Panc1 (cell line): Measurements from ENCODE around the gene RPL37A. TPM values are rescaled to one million over a fixed set of nuclear protein-coding genes. Genes with fewer than 3 reads are reported as not detected.

ENCODE experiments used
- ATAC-seq: fragments of 200-7000 bp; cut with Tn5 transposase; 2 replicates; pipeline ENCODE4 v1.9.1; 2020; ENCODE audit warnings: mild to moderate bottlenecking, moderate library complexity
- BruUV-seq: library from RNA; stranded (reverse); fragments of 400-500 nt; replicated peaks from 2 replicates; lab custom pipeline; 2021; lab: Mats Ljungman, UMichigan
- CTCF ChIA-PET: fragments of 300-600 bp; sonication (Branson Sonifier 250); formaldehyde crosslinking; loops from one replicate; lab custom pipeline; 2022; ENCODE audit warnings: antibody characterized with exemption; lab: Charles Lee
- POLR2A ChIA-PET: fragments of 300-600 bp; sonication (Branson Sonifier 250); formaldehyde crosslinking; loops from one replicate; lab custom pipeline; 2022; ENCODE audit warnings: antibody characterized with exemption; lab: Charles Lee
- DNase-seq: peaks from one replicate; pipeline ENCODE4 v3.0.0-alpha.2; 2010; ENCODE audit warnings: low read depth, low spot score
- H3K27ac ChIP-seq: 2 replicates; pipeline ENCODE4 v1.5.1; 2011; ENCODE audit warnings: mild to moderate bottlenecking, low read length, inconsistent platforms
- H3K27me3 ChIP-seq: fragments of 200-500 bp; sonication (Bioruptor generic); 2 replicates; pipeline ENCODE4 v1.6.0; 2014; ENCODE audit warnings: low read length, inconsistent platforms; ENCODE audit not compliant: control insufficient read depth, insufficient read depth
- H3K36me3 ChIP-seq: fragments of 200-500 bp; sonication (Bioruptor generic); 2 replicates; pipeline ENCODE4 v1.5.1; 2014; ENCODE audit warnings: inconsistent platforms, mild to moderate bottlenecking, low read length, moderate library complexity; ENCODE audit not compliant: control insufficient read depth, insufficient read depth
- H3K4me1 ChIP-seq: 2 replicates; pipeline ENCODE4 v1.5.1; 2011; ENCODE audit warnings: inconsistent platforms, mild to moderate bottlenecking, low read length, moderate library complexity; ENCODE audit not compliant: control insufficient read depth, insufficient read depth
- H3K4me3 ChIP-seq, 2 experiments: 2 replicates each; pipeline ENCODE4 v1.5.1; 2011 to 2012; ENCODE audit warnings: low read depth in 2 of 2, low read length in 2 of 2, mild to moderate bottlenecking in 2 of 2, inconsistent platforms in 1 of 2, moderate library complexity in 1 of 2
- H3K9me3 ChIP-seq: fragments of 200-500 bp; sonication (Bioruptor generic); 2 replicates; pipeline ENCODE4 v1.5.1; 2014; ENCODE audit warnings: low read depth, mild to moderate bottlenecking, inconsistent platforms, low read length, moderate library complexity; ENCODE audit not compliant: control insufficient read depth, insufficient read depth
- CTCF ChIP-seq: fragments of 450-650 bp; IDR thresholded peaks from 2 replicates; pipeline ENCODE4 v1.5.1; 2017; ENCODE audit warnings: mild to moderate bottlenecking
- POLR2AphosphoS5 ChIP-seq: IDR thresholded peaks from 2 replicates; pipeline ENCODE4 v1.6.1; 2012; ENCODE audit warnings: mild to moderate bottlenecking, low read depth, low read length, moderate library complexity
- REST ChIP-seq, 2 experiments: IDR thresholded peaks; 2 replicates each; pipeline ENCODE4 v1.6.1; 2011 to 2012; ENCODE audit warnings: low read depth in 2 of 2, control low read depth in 1 of 2, low read length in 1 of 2, mild to moderate bottlenecking in 1 of 2, moderate library complexity in 1 of 2; ENCODE audit not compliant: insufficient read depth in 1 of 2
- SIN3A ChIP-seq: IDR thresholded peaks from 2 replicates; pipeline ENCODE4 v1.6.1; 2012; ENCODE audit warnings: low read depth, mild to moderate bottlenecking, low read length, moderate library complexity, borderline replicate concordance; ENCODE audit not compliant: insufficient read depth
- TCF7L2 ChIP-seq: IDR thresholded peaks from 2 replicates; pipeline ENCODE4 v1.6.1; 2011; ENCODE audit warnings: mild to moderate bottlenecking, low read depth, low read length, inconsistent platforms
- in situ Hi-C: cut with HindIII; loops from 2 replicates; pipeline ENCODE4 v1.10.0; 2016; ENCODE audit warnings: low sequenced_read_pairs, low pct_unique_long_range_greater_than_20kb
- intact Hi-C: fragments of 100-400 bp; cut with micrococcal nuclease; formaldehyde crosslinking; loops from one replicate; pipeline ENCODE4 v1.10.0; 2022; ENCODE audit not compliant: unreplicated experiment
- total RNA-seq: library from RNA; stranded (reverse); gene quantifications from one replicate; pipeline ENCODE4 v1.2.1, GENCODE V29; 2021; ENCODE audit not compliant: unreplicated experiment

The RPL37A gene
- total RNA-seq, 1 experiment from 2014 or later = 1,826 TPM

- DNase-seq (no peak), ATAC-seq (peak; percentile 62; the same call in 1 of the 2 replicates)
- no peaks in the 10 kb centered on the region for H3K36me3 ChIP-seq
- H3K27ac ChIP-seq = no peak overlapping the region
- no peak overlapping the region for H3K4me3 ChIP-seq
- no peaks in the 10 kb centered on the region for H3K9me3 ChIP-seq
- no peak for TF ChIP-seq CTCF
- TF ChIP-seq SIN3A = no peak
- no peak for TF ChIP-seq REST (IDR thresholded peaks at IDR 0.05; ENCODE audit: insufficient read depth in 1 of 2, low read depth in 2 of 2, low read length in 1 of 2)
- TF ChIP-seq POLR2AphosphoS5 = no peak
- no peak for TF ChIP-seq TCF7L2
- H3K4me1 ChIP-seq = no peaks in the 10 kb centered on the region; the same call in 1 of the 2 replicates
- ChIA-PET CTCF (interaction anchor here (0.6 kb wide), 1 partner anchor 142 kb away, joined by 3 read pairs; no protein-coding TSS in a partner anchor), POLR2A (no interaction called here)
- no peaks in the 10 kb centered on the region for H3K27me3 ChIP-seq
- intact Hi-C loops (no loop called here), in situ Hi-C loops (no loop called here)
- no TSS peak for BruUV-seq
Observed at GRCh38 chr2:216539791-216540241, 41.2 kb downstream of the RPL37A start.

- in situ Hi-C loops = no loop called here
- no peaks in the 10 kb centered on the region; the same call in 1 of the 2 replicates for H3K4me1 ChIP-seq
- H3K9me3 ChIP-seq = no peaks in the 10 kb centered on the region
- BruUV-seq = no TSS peak
- no peak for ATAC-seq
- H3K4me3 ChIP-seq = no peak overlapping the region
- ChIA-PET CTCF (no interaction called here), POLR2A (interaction anchor here (0.6 kb wide), 1 partner anchor 41 kb away, joined by 8 read pairs; no protein-coding TSS in a partner anchor)
- H3K27me3 ChIP-seq = no peaks in the 10 kb centered on the region
- intact Hi-C loops = no loop called here
- no peak overlapping the region for H3K27ac ChIP-seq
- no peak for DNase-seq
- TF ChIP-seq SIN3A (no peak), CTCF (no peak), REST (IDR thresholded peaks at IDR 0.05; ENCODE audit: insufficient read depth in 1 of 2, low read depth in 2 of 2, low read length in 1 of 2) (no peak), TCF7L2 (no peak), POLR2AphosphoS5 (no peak)
- no peaks in the 10 kb centered on the region for H3K36me3 ChIP-seq
Observed at GRCh38 chr2:216540920-216541319, 42.3 kb downstream of the RPL37A start.
